OCI-LY3 (cell line): Measurements from ENCODE around the gene LGALS7B.

ENCODE experiments used
- CTCF ChIP-seq: fragments of 200-600, 300-600 bp; sonication (generic); IDR thresholded peaks from 2 replicates; pipeline ENCODE4 v1.5.1; 2014; ENCODE audit warnings: antibody characterized with exemption, low read length, low read depth
- EZH2phosphoT487 ChIP-seq: fragments of 200-600 bp; shearing (Covaris generic); IDR thresholded peaks from 2 replicates; pipeline ENCODE4 v1.6.1; 2018; ENCODE audit warnings: antibody characterized with exemption, mixed run types, low read depth

- TF ChIP-seq CTCF (no peak), EZH2phosphoT487 (no peak)
Measured at GRCh38 chr19:38744298-38744681, 44.7 kb upstream of the LGALS7B start, which contains the start of gene CAPN12.
